B cell (primary cell): Measurements from ENCODE around the gene PHF21B.

Experiments used
- CTCF ChIP-seq: fragments of 200-600 bp; IDR thresholded peaks from one replicate; pipeline ENCODE4 v1.8.0; 2022; ENCODE audit warnings: antibody characterized with exemption, mild to moderate bottlenecking
- EZH2 ChIP-seq: IDR thresholded peaks from 2 replicates; pipeline ENCODE4 v1.6.1; 2012; ENCODE audit warnings: borderline replicate concordance, low read depth, mild to moderate bottlenecking, moderate library complexity, low read length; ENCODE audit not compliant: insufficient read depth, poor library complexity, severe bottlenecking

DNA sequence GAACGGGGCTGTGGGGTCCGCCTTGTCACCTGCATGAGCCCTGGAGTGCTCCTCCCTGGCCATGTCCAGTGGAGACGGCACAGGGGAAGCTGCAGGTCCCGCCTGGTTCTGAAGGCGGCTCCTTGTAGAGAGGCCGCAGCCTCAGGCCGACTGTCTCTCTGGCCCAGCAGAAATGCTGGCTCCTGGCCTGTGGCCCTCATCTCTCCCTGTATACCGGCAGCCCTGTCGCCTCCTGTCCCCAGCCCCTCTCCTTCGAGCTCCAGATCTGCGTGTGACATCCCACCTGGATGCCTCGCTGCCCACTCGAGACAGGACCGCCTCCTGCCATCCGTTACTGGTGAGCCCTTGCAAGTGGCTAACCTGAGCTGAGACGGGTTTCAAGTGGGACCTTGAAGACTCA lies 73.6 kb downstream of the PHF21B start:
- TF ChIP-seq CTCF (no peak), EZH2 (no peak)
